WTC11 (cell line): Measurements from ENCODE around the gene ANKRD62. TPM values are rescaled to one million over a fixed set of nuclear protein-coding genes. Genes with fewer than 3 reads are reported as not detected.

Experiments
- ATAC-seq: fragments of 200-7000 bp; cut with Tn5 transposase; 2 replicates; pipeline ENCODE4 v1.10.0; 2021; ENCODE audit warnings: mild to moderate bottlenecking, moderate library complexity
- CTCF ChIA-PET: fragments of 300-600 bp; sonication (Branson Sonifier 250); formaldehyde crosslinking; loops from one replicate; lab custom pipeline; 2021; ENCODE audit warnings: antibody characterized with exemption; lab: Charles Lee
- POLR2A ChIA-PET: fragments of 350-600 bp; sonication (Branson Sonifier 250); formaldehyde crosslinking; loops from one replicate; lab custom pipeline; 2021; ENCODE audit warnings: antibody characterized with exemption; lab: Charles Lee
- DNase-seq: peaks from one replicate; pipeline ENCODE4 v3.0.0; 2021; ENCODE audit warnings: low spot score
- H3K27ac Mint-ChIP-seq: 2 replicates; pipeline ENCODE4 v1.8.0; 2021; ENCODE audit warnings: mixed read lengths
- H3K27me3 Mint-ChIP-seq: 2 replicates; pipeline ENCODE4 v1.8.0; 2021; ENCODE audit warnings: low read depth, mild to moderate bottlenecking, moderate library complexity, mixed read lengths
- H3K36me3 Mint-ChIP-seq: 2 replicates; pipeline ENCODE4 v1.8.0; 2021; ENCODE audit warnings: mixed read lengths
- H3K4me1 Mint-ChIP-seq: 2 replicates; pipeline ENCODE4 v1.8.0; 2022; ENCODE audit warnings: mixed read lengths
- H3K4me3 Mint-ChIP-seq: 2 replicates; pipeline ENCODE4 v1.8.0; 2021; ENCODE audit warnings: mild to moderate bottlenecking, moderate library complexity, mixed read lengths
- H3K9me3 Mint-ChIP-seq: 2 replicates; pipeline ENCODE4 v1.8.0; 2021; ENCODE audit warnings: mixed read lengths
- ATF3 ChIP-seq: sonication (generic); formaldehyde crosslinking; conservative IDR thresholded peaks from 2 replicates; pipeline ENCODE4 v1.8.1; 2022; ENCODE audit warnings: mild to moderate bottlenecking, missing genetic modification reagents
- FOXP1 ChIP-seq: sonication (generic); formaldehyde crosslinking; IDR thresholded peaks from 2 replicates; pipeline ENCODE4 v1.8.0; 2022; ENCODE audit warnings: missing genetic modification reagents, mild to moderate bottlenecking, moderate library complexity, borderline replicate concordance
- MAX ChIP-seq: sonication (generic); formaldehyde crosslinking; IDR thresholded peaks from 2 replicates; pipeline ENCODE4 v1.8.0; 2022; ENCODE audit warnings: mild to moderate bottlenecking, missing genetic modification reagents
- NFE2L1 ChIP-seq: sonication (generic); formaldehyde crosslinking; IDR thresholded peaks from 2 replicates; pipeline ENCODE4 v1.8.1; 2023; ENCODE audit warnings: missing genetic modification reagents
- OVOL2 ChIP-seq: fragments of 250-450 bp; sonication (Bioruptor Pico); IDR thresholded peaks from 2 replicates; pipeline ENCODE4 v1.9.0; 2021; ENCODE audit warnings: mild to moderate bottlenecking, borderline replicate concordance
- PRDM15 ChIP-seq: sonication (generic); formaldehyde crosslinking; IDR thresholded peaks from 2 replicates; pipeline ENCODE4 v1.8.0; 2022; ENCODE audit warnings: missing genetic modification reagents
- PREB ChIP-seq: sonication (generic); formaldehyde crosslinking; IDR thresholded peaks from 2 replicates; pipeline ENCODE4 v1.8.1; 2022; ENCODE audit warnings: mild to moderate bottlenecking, missing genetic modification reagents, moderate library complexity, borderline replicate concordance
- PRRX2 ChIP-seq: fragments of 250-450 bp; sonication (Bioruptor Pico); IDR thresholded peaks from 2 replicates; pipeline ENCODE4 v1.8.0; 2021; ENCODE audit warnings: mild to moderate bottlenecking
- RELA ChIP-seq: sonication (generic); formaldehyde crosslinking; IDR thresholded peaks from 2 replicates; pipeline ENCODE4 v1.8.1; 2022; ENCODE audit warnings: missing genetic modification reagents, mild to moderate bottlenecking, borderline replicate concordance
- ZBTB21 ChIP-seq: sonication (generic); formaldehyde crosslinking; IDR thresholded peaks from 2 replicates; pipeline ENCODE4 v1.8.1; 2023; ENCODE audit warnings: mild to moderate bottlenecking, missing genetic modification reagents, borderline replicate concordance
- ZNF512 ChIP-seq: sonication (generic); formaldehyde crosslinking; IDR thresholded peaks from 2 replicates; pipeline ENCODE4 v1.8.1; 2022; ENCODE audit warnings: missing genetic modification reagents, borderline replicate concordance
- ZNF532 ChIP-seq: fragments of 250-450 bp; sonication (Bioruptor Pico); IDR thresholded peaks from 2 replicates; pipeline ENCODE4 v1.9.0; 2021; ENCODE audit warnings: mild to moderate bottlenecking, borderline replicate concordance
- total RNA-seq: library from RNA; stranded (reverse); gene quantifications from 3 replicates; pipeline ENCODE4 v1.2.3, GENCODE V29; 2021

ANKRD62 gene
- total RNA-seq, 1 experiment from 2014 or later: not detected

- TF ChIP-seq ZNF532 (CRISPR knock-in tag) (no peak), MAX (CRISPR knock-in tag) (no peak)
Measured at GRCh38 chr18:12154361-12154760, 60.7 kb downstream of the ANKRD62 start (continued).

GRCh38 chr18:12155996-12156395 lies 62.4 kb downstream of the ANKRD62 start:
- TF ChIP-seq PRRX2 (CRISPR knock-in tag) (no peak), NFE2L1 (CRISPR knock-in tag) (no peak), ATF3 (CRISPR knock-in tag) (no peak), OVOL2 (CRISPR knock-in tag) (no peak), PREB (CRISPR knock-in tag) (no peak)
- Mint-ChIP-seq H3K4me3 (no peak overlapping the region), H3K9me3 (peaks cover 12% of the 10 kb centered on the region; the same call in 1 of the 2 replicates), H3K27ac (no peak overlapping the region), H3K4me1 (peaks cover 7% of the 10 kb centered on the region; the same call in 1 of the 2 replicates), H3K36me3 (no peaks in the 10 kb centered on the region), H3K27me3 (no peaks in the 10 kb centered on the region)
- ATAC-seq: no peak
- ChIA-PET CTCF (no interaction called here), POLR2A (no interaction called here)
- DNase-seq: no peak

- TF ChIP-seq ZNF532 (CRISPR knock-in tag): no peak
- TF ChIP-seq, all 79 proteins: peak for 0
- Mint-ChIP-seq H3K9me3 (0 out of 2 replicates have a peak, but pooled peaks cover 9% of the 10 kb centered on the region), H3K4me1 (peaks cover 7% of the 10 kb centered on the region; the same call in 1 of the 2 replicates), H3K27ac (no peak overlapping the region), H3K27me3 (no peaks in the 10 kb centered on the region), H3K4me3 (no peak overlapping the region), H3K36me3 (no peaks in the 10 kb centered on the region)
- no peak for ATAC-seq
- no peak for DNase-seq
- POLR2A ChIA-PET: no interaction called here
- CTCF ChIA-PET: no interaction called here
Measured at GRCh38 chr18:12159446-12159845, 65.8 kb downstream of the ANKRD62 start.

GRCh38 chr18:12162786-12163185 lies 69.1 kb downstream of the ANKRD62 start:
- DNase-seq (no peak), ATAC-seq (no peak)
- CTCF ChIA-PET: no interaction called here
- Mint-ChIP-seq H3K27me3 (no peaks in the 10 kb centered on the region), H3K4me3 (no peak overlapping the region), H3K27ac (no peak overlapping the region), H3K9me3 (peaks cover 21% of the 10 kb centered on the region), H3K4me1 (peaks cover 7% of the 10 kb centered on the region; the same call in 1 of the 2 replicates), H3K36me3 (no peaks in the 10 kb centered on the region)
- POLR2A ChIA-PET: no interaction called here
- no peak for TF ChIP-seq RELA
- TF ChIP-seq ZBTB21: no peak
- TF ChIP-seq FOXP1 (CRISPR knock-in tag): no peak
- no peak for TF ChIP-seq ZNF512 (CRISPR knock-in tag)
- TF ChIP-seq PRDM15: no peak
- no peak for TF ChIP-seq MAX (CRISPR knock-in tag)
